ENCODE measurements around the gene BCAS3.

BCAS3 gene

GRCh38 chr17:61255647-61256046 lies 578.0 kb downstream of the BCAS3 start:
- Histone ChIP-seq H3K27ac (ENCODE audit: low read depth, low read length) (no peak overlapping the region), H3K36me3 (ENCODE audit: control insufficient read depth, low read length) (no peaks in the 10 kb centered on the region), H3K79me2 (ENCODE audit: control insufficient read depth, low read length) (no peaks in the 10 kb centered on the region), H3K27me3 (ENCODE audit: control insufficient read depth, low read length) (peaks cover 12% of the 10 kb centered on the region; the same call in 1 of the 2 replicates), H3K4me3 (ENCODE audit: low read length) (no peak overlapping the region), H4K20me1 (ENCODE audit: control insufficient read depth, insufficient read depth, low read depth, low read length) (no peaks in the 10 kb centered on the region), H3F3A (ENCODE audit: control insufficient read depth, insufficient read depth) (no peaks in the 10 kb centered on the region), H3K4me1 (ENCODE audit: control insufficient read depth, low read length) (no peaks in the 10 kb centered on the region), H3K4me2 (ENCODE audit: low read length) (no peak overlapping the region), H3K9me3 (ENCODE audit: control insufficient read depth, insufficient read depth, low read length) (no peaks in the 10 kb centered on the region), H3K9me2 (replicated peaks; ENCODE audit: control insufficient read depth, low read length) (no peaks in the 10 kb centered on the region)
- TF ChIP-seq, protein P1, sequence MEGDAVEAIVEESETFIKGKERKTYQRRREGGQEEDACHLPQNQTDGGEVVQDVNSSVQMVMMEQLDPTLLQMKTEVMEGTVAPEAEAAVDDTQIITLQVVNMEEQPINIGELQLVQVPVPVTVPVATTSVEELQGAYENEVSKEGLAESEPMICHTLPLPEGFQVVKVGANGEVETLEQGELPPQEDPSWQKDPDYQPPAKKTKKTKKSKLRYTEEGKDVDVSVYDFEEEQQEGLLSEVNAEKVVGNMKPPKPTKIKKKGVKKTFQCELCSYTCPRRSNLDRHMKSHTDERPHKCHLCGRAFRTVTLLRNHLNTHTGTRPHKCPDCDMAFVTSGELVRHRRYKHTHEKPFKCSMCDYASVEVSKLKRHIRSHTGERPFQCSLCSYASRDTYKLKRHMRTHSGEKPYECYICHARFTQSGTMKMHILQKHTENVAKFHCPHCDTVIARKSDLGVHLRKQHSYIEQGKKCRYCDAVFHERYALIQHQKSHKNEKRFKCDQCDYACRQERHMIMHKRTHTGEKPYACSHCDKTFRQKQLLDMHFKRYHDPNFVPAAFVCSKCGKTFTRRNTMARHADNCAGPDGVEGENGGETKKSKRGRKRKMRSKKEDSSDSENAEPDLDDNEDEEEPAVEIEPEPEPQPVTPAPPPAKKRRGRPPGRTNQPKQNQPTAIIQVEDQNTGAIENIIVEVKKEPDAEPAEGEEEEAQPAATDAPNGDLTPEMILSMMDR (IDR thresholded peaks at IDR 0.05; ENCODE audit: low read depth, low read length, poor library complexity, severe bottlenecking): no peak
- no peak for TF ChIP-seq EZH2phosphoT487 (IDR thresholded peaks at IDR 0.05; ENCODE audit: borderline replicate concordance, low read length)

DNA sequence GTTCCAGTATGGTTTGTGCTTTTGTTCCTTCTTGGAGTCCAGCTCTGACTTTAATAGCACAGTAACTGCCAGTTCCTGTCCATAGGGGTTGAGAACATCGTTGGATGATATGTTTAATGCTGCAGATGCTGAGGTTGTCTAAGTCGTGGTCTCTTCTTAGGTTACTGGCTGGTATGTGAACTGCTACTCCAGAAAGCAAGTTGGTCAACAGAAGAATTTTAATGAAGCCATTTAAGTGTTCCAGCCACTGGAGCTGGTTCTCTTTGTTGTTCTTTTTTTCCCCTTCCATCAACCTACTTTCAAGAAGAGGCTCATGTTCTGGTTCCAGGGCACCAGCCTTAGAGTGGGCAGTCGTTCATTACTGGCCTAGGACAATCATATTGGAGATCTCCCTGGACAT lies 581.7 kb downstream of the BCAS3 start:
- Histone ChIP-seq H3K36me3 (ENCODE audit: control insufficient read depth, low read length) (no peaks in the 10 kb centered on the region), H3K27ac (ENCODE audit: low read depth, low read length) (no peak overlapping the region), H4K20me1 (ENCODE audit: control insufficient read depth, insufficient read depth, low read depth, low read length) (no peaks in the 10 kb centered on the region), H3K79me2 (ENCODE audit: control insufficient read depth, low read length) (no peaks in the 10 kb centered on the region), H3K27me3 (ENCODE audit: control insufficient read depth, low read length) (peaks cover 12% of the 10 kb centered on the region; the same call in 1 of the 2 replicates), H3K4me3 (ENCODE audit: low read length) (no peak overlapping the region), H3K9me2 (replicated peaks; ENCODE audit: control insufficient read depth, low read length) (no peaks in the 10 kb centered on the region), H3K4me1 (ENCODE audit: control insufficient read depth, low read length) (no peaks in the 10 kb centered on the region), H3F3A (ENCODE audit: control insufficient read depth, insufficient read depth) (no peaks in the 10 kb centered on the region), H3K9me3 (ENCODE audit: control insufficient read depth, insufficient read depth, low read length) (no peaks in the 10 kb centered on the region), H3K4me2 (ENCODE audit: low read length) (no peak overlapping the region)
- TF ChIP-seq EZH2phosphoT487 (IDR thresholded peaks at IDR 0.05; ENCODE audit: borderline replicate concordance, low read length): no peak
- TF ChIP-seq, protein P1 (IDR thresholded peaks at IDR 0.05; ENCODE audit: low read depth, low read length, poor library complexity, severe bottlenecking): no peak

- Histone ChIP-seq H3K79me2 (ENCODE audit: control insufficient read depth, low read length) (no peaks in the 10 kb centered on the region), H4K20me1 (ENCODE audit: control insufficient read depth, insufficient read depth, low read depth, low read length) (no peaks in the 10 kb centered on the region), H3K36me3 (ENCODE audit: control insufficient read depth, low read length) (no peaks in the 10 kb centered on the region), H3K4me1 (ENCODE audit: control insufficient read depth, low read length) (no peaks in the 10 kb centered on the region), H3F3A (ENCODE audit: control insufficient read depth, insufficient read depth) (no peaks in the 10 kb centered on the region), H3K4me2 (ENCODE audit: low read length) (no peak overlapping the region), H3K4me3 (ENCODE audit: low read length) (no peak overlapping the region), H3K27ac (ENCODE audit: low read depth, low read length) (no peak overlapping the region), H3K27me3 (ENCODE audit: control insufficient read depth, low read length) (peaks cover 12% of the 10 kb centered on the region; the same call in 1 of the 2 replicates), H3K9me3 (ENCODE audit: control insufficient read depth, insufficient read depth, low read length) (no peaks in the 10 kb centered on the region), H3K9me2 (replicated peaks; ENCODE audit: control insufficient read depth, low read length) (no peaks in the 10 kb centered on the region)
- TF ChIP-seq EZH2phosphoT487 (IDR thresholded peaks at IDR 0.05; ENCODE audit: borderline replicate concordance, low read length): no peak
These were observed 582.6 kb downstream of the BCAS3 start for GRCh38 chr17:61260071-61260797.

- Histone ChIP-seq H3K27me3 (ENCODE audit: control insufficient read depth, low read length) (peaks cover 12% of the 10 kb centered on the region; the same call in 1 of the 2 replicates), H3K4me1 (ENCODE audit: control insufficient read depth, low read length) (no peaks in the 10 kb centered on the region), H3K4me3 (ENCODE audit: low read length) (no peak overlapping the region), H4K20me1 (ENCODE audit: control insufficient read depth, insufficient read depth, low read depth, low read length) (no peaks in the 10 kb centered on the region), H3K9me3 (ENCODE audit: control insufficient read depth, insufficient read depth, low read length) (no peaks in the 10 kb centered on the region), H3K79me2 (ENCODE audit: control insufficient read depth, low read length) (no peaks in the 10 kb centered on the region), H3K36me3 (ENCODE audit: control insufficient read depth, low read length) (no peaks in the 10 kb centered on the region), H3K4me2 (ENCODE audit: low read length) (no peak overlapping the region), H3F3A (ENCODE audit: control insufficient read depth, insufficient read depth) (no peaks in the 10 kb centered on the region), H3K9me2 (replicated peaks; ENCODE audit: control insufficient read depth, low read length) (no peaks in the 10 kb centered on the region), H3K27ac (ENCODE audit: low read depth, low read length) (no peak overlapping the region)
- no peak for TF ChIP-seq EZH2phosphoT487 (IDR thresholded peaks at IDR 0.05; ENCODE audit: borderline replicate concordance, low read length)
- TF ChIP-seq, protein P1 (IDR thresholded peaks at IDR 0.05; ENCODE audit: low read depth, low read length, poor library complexity, severe bottlenecking): no peak
These were observed 583.5 kb downstream of the BCAS3 start for GRCh38 chr17:61261001-61261637.

Measured in DOHH2 (cell line).